DOHH2 (cell line): ENCODE measurements around the gene RAP1B.

Experiments
- H3F3A ChIP-seq: fragments of 200-600 bp; sonication (generic), shearing (Covaris generic); 2 replicates; pipeline ENCODE4 v1.6.0; 2016; ENCODE audit warnings: antibody characterized with exemption, mild to moderate bottlenecking; ENCODE audit not compliant: control insufficient read depth, insufficient read depth
- H3K27ac ChIP-seq: fragments of 200-600 bp; sonication (generic); 2 replicates; pipeline ENCODE4 v1.5.1; 2014; ENCODE audit warnings: low read depth, mild to moderate bottlenecking, low read length, moderate library complexity
- H3K27me3 ChIP-seq: fragments of 200-600 bp; sonication (generic); 2 replicates; pipeline ENCODE4 v1.6.1; 2014; ENCODE audit warnings: mild to moderate bottlenecking, low read length, mixed read lengths; ENCODE audit not compliant: control insufficient read depth
- H3K36me3 ChIP-seq: fragments of 200-600 bp; sonication (generic); 2 replicates; pipeline ENCODE4 v1.6.1; 2014; ENCODE audit warnings: mild to moderate bottlenecking, low read length, moderate library complexity, mixed read lengths; ENCODE audit not compliant: control insufficient read depth
- H3K4me1 ChIP-seq: fragments of 200-600 bp; sonication (generic); 2 replicates; pipeline ENCODE4 v1.6.1; 2014; ENCODE audit warnings: mild to moderate bottlenecking, low read length, mixed read lengths; ENCODE audit not compliant: control insufficient read depth
- H3K4me2 ChIP-seq: fragments of 200-600 bp; sonication (generic); 2 replicates; pipeline ENCODE4 v1.6.0; 2014; ENCODE audit warnings: mild to moderate bottlenecking, low read length, moderate library complexity
- H3K4me3 ChIP-seq: fragments of 200-600 bp; sonication (generic); 2 replicates; pipeline ENCODE4 v1.5.1; 2014; ENCODE audit warnings: mild to moderate bottlenecking, low read length, mixed read lengths
- H3K79me2 ChIP-seq: fragments of 200-600 bp; sonication (generic); 2 replicates; pipeline ENCODE4 v1.6.1; 2014; ENCODE audit warnings: mild to moderate bottlenecking, low read length, mixed read lengths; ENCODE audit not compliant: control insufficient read depth
- H3K9me2 ChIP-seq: fragments of 200-600 bp; sonication (generic); replicated peaks from 2 replicates; pipeline ENCODE4 v1.6.1; 2014; ENCODE audit warnings: mild to moderate bottlenecking, low read length, mixed read lengths; ENCODE audit not compliant: control insufficient read depth
- H3K9me3 ChIP-seq: fragments of 200-600 bp; sonication (generic); 2 replicates; pipeline ENCODE4 v1.6.1; 2014; ENCODE audit warnings: antibody characterized with exemption, low read length, mixed read lengths; ENCODE audit not compliant: control insufficient read depth, insufficient read depth
- H4K20me1 ChIP-seq: fragments of 200-600 bp; sonication (generic); 2 replicates; pipeline ENCODE4 v1.6.0; 2014; ENCODE audit warnings: low read depth, mild to moderate bottlenecking, antibody characterized with exemption, low read length, moderate library complexity; ENCODE audit not compliant: control insufficient read depth, insufficient read depth
- EZH2phosphoT487 ChIP-seq: fragments of 200-600 bp; sonication (generic); IDR thresholded peaks from 2 replicates; pipeline ENCODE4 v1.6.1; 2017; ENCODE audit warnings: borderline replicate concordance, mild to moderate bottlenecking, antibody characterized with exemption, low read length, moderate library complexity, mixed read lengths
- TF ChIP-seq, protein P1 (sequence below): fragments of 200-600 bp; sonication (generic); IDR thresholded peaks from one replicate; pipeline ENCODE4 v1.5.1; 2014; ENCODE audit warnings: antibody characterized with exemption, mild to moderate bottlenecking, low read depth, low read length; ENCODE audit not compliant: poor library complexity, severe bottlenecking

Gene RAP1B

DNA sequence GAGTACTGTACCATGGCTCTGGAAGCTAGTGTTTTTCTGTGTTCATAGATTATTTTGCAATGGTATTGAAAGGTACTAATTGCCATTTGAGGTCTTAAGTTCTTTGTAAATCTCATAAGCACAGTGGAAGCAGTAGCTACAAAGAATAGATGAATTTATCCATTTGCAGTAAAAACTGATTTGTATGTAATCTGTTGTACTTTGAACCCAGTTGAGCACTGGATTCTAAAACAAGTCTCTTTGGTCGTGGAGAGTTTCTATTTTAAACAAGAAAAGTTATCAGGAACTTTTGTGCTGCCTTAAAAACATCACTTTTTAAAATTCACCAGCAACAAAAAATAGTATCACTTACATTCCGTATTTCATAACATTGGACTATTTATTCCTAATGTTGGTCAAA, 4.1 kb downstream of the RAP1B start:
- Histone ChIP-seq H3K9me3 (no peaks in the 10 kb centered on the region), H3K36me3 (peaks cover 64% of the 10 kb centered on the region), H3K9me2 (no peaks in the 10 kb centered on the region), H3K4me3 (peak overlapping the region; percentile 85), H3K4me2 (peak overlapping the region; percentile 92), H3K27ac (0 out of 2 replicates have a peak overlapping the region, but pooled peaks have one; percentile 2), H3K79me2 (peaks cover 91% of the 10 kb centered on the region), H3K27me3 (no peaks in the 10 kb centered on the region), H3F3A (peaks cover 9% of the 10 kb centered on the region), H3K4me1 (peaks cover 78% of the 10 kb centered on the region), H4K20me1 (peaks cover 48% of the 10 kb centered on the region)
- TF ChIP-seq, protein P1, sequence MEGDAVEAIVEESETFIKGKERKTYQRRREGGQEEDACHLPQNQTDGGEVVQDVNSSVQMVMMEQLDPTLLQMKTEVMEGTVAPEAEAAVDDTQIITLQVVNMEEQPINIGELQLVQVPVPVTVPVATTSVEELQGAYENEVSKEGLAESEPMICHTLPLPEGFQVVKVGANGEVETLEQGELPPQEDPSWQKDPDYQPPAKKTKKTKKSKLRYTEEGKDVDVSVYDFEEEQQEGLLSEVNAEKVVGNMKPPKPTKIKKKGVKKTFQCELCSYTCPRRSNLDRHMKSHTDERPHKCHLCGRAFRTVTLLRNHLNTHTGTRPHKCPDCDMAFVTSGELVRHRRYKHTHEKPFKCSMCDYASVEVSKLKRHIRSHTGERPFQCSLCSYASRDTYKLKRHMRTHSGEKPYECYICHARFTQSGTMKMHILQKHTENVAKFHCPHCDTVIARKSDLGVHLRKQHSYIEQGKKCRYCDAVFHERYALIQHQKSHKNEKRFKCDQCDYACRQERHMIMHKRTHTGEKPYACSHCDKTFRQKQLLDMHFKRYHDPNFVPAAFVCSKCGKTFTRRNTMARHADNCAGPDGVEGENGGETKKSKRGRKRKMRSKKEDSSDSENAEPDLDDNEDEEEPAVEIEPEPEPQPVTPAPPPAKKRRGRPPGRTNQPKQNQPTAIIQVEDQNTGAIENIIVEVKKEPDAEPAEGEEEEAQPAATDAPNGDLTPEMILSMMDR, result no peak
- TF ChIP-seq EZH2phosphoT487, result no peak

DNA sequence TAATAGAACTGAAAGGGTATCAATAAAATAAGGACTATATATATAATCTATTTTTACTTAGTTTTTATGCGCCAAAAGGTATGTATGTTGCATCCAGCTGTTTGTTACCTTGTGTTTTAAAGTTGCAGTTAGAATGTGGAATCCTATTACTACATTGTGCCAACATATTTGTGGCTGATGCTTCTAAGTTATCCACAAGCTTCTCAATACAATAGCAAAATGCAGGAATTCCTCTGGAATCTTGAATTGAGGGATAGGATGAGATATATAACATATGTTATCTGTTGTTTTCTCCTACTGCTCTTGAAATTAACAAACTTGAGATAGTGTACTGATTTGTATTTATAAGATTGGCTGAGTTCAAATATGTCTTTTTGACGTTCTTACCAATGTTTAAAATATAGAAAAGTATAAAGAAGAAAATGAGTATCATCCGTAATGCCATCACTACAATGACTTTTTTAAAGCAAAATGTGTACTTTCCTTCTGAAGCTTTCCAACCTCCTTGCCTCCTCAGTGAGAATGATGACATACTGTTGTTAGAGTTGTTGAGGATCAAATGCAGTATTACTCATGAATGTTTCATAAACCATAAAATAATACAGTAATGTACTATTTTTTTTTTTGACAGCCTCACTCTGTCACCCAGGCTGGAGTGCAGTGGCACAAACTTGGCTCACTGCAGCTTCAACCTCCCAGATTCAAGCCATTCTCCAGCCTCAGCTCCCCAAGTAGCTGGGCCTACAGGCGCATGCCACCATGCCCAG, 6.6 kb downstream of the RAP1B start:
- Histone ChIP-seq H3K4me1 (peaks cover 96% of the 10 kb centered on the region), H3K4me2 (peak overlapping the region; percentile 5; the same call in 1 of the 2 replicates), H3K9me3 (no peaks in the 10 kb centered on the region), H3F3A (peaks cover 9% of the 10 kb centered on the region), H3K27ac (no peak overlapping the region), H4K20me1 (peaks cover 59% of the 10 kb centered on the region), H3K27me3 (no peaks in the 10 kb centered on the region), H3K79me2 (peaks cover 100% of the 10 kb centered on the region), H3K36me3 (peaks cover 72% of the 10 kb centered on the region), H3K9me2 (no peaks in the 10 kb centered on the region), H3K4me3 (no peak overlapping the region)
- TF ChIP-seq, protein P1, result no peak

DNA sequence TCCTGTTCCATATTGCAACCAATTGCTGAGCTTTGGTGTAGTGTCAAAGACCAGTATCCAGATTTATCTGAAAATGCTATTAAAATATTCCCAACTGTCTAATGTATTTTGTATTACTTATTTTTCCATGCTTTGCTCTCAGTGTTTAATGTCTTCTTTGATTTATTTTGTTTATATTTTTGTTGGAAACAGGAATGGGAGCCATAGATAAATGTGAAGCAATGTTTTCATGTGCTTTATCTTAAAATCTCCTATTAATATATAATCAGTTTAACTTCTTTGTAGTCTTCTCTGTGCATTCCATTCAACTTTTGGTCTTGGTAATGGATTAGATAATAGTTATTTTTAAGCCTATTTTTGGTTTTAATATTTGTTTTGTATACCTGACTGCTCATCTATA, 8.8 kb downstream of the RAP1B start:
- Histone ChIP-seq H3K4me3 (no peak overlapping the region), H3K79me2 (peaks cover 100% of the 10 kb centered on the region), H3K36me3 (peaks cover 66% of the 10 kb centered on the region), H4K20me1 (peaks cover 46% of the 10 kb centered on the region), H3K9me2 (no peaks in the 10 kb centered on the region), H3K4me1 (peaks cover 93% of the 10 kb centered on the region), H3K27ac (no peak overlapping the region), H3K9me3 (no peaks in the 10 kb centered on the region), H3K4me2 (peak overlapping the region; percentile 28), H3K27me3 (no peaks in the 10 kb centered on the region), H3F3A (peaks cover 9% of the 10 kb centered on the region)
- TF ChIP-seq EZH2phosphoT487, result no peak
- TF ChIP-seq, protein P1, result no peak
